ENCODE results near the gene TNS1. TPM values are rescaled to one million over a fixed set of nuclear protein-coding genes. Genes with fewer than 3 reads are reported as not detected.
"Not testable (repeated sequence)": the region's sequence is repeated elsewhere in the genome, so short reads cannot be mapped to it uniquely, and the experiment has no call there.

The TNS1 gene
- total and polyA plus RNA-seq, 9 of the 15 experiments (the other 6 are each of a cell fraction or from before 2014, with no cell fraction given) = 0.13 to 2.7 (median 0.77) TPM

DNA sequence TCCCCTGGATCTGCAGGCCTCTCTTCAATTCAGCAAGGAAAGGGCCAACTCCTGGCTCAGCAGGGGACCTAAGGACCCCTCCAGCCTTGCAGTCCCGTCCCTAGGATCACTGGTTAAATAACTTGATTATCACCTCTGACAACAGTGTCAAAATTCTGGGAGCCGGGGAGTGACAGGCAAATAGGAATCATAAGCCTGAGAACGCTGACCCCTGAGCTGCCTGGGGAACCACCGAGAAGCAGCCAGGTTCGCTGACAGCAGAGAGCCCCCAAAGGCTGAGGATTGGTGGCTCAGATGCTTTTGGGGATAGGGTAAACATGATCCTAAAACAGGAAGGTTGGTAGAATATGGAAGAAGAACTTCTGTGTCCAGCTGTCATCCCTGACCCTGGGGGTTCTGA lies 17.5 kb upstream of the TNS1 start:
- Histone ChIP-seq H3K4me2 (ENCODE audit: insufficient read depth, low read length) (no peak overlapping the region), H3K9me1 (ENCODE audit: control insufficient read depth, insufficient read depth, low read length) (no peaks in the 10 kb centered on the region), H3K79me2 (ENCODE audit: control insufficient read depth, insufficient read depth, low read length) (no peaks in the 10 kb centered on the region), H3K27me3 (ENCODE audit: control insufficient read depth in 2 of 2, insufficient read depth in 2 of 2, low read length in 2 of 2) (peaks cover 0 to 7% of the 10 kb centered on the region in 2 experiments; a peak in 1 of 5 replicates), H3K36me3 (ENCODE audit: control insufficient read depth, insufficient read depth, low read length) (no peaks in the 10 kb centered on the region), H4K20me1 (replicated peaks; ENCODE audit: control insufficient read depth, insufficient read depth, low read length) (no peaks in the 10 kb centered on the region), H3K27ac (ENCODE audit: extremely low read depth, low read depth, low read length) (no peak overlapping the region), H3K4me1 (replicated peaks in 1 of 2; ENCODE audit: control insufficient read depth in 2 of 2, insufficient read depth in 2 of 2, low read length in 2 of 2) (no peaks in the 10 kb centered on the region), H2AFZ (ENCODE audit: low read depth, low read length) (no peak overlapping the region), H3K4me3 (no peak overlapping the region), H3K9ac (ENCODE audit: insufficient read depth in 1 of 2, low read depth in 2 of 2, low read length in 2 of 2) (no peak overlapping the region), H3K9me3 (replicated peaks; ENCODE audit: control insufficient read depth, insufficient read depth, low read depth, low read length) (no peaks in the 10 kb centered on the region)
- POLR2A ChIA-PET = interaction anchor here (0.6 kb wide), 1 partner anchor 163 kb away, joined by 3 read pairs; no protein-coding TSS in a partner anchor
- no TSS peak for BruUV-seq (replicated peaks)
- in situ Hi-C loops (cut with MboI) (no loop called here), intact Hi-C loops (cut with micrococcal nuclease) (no loop called here)
- ATAC-seq (no peak), FAIRE-seq (no peak), DNase-seq (ENCODE audit: extremely low read depth in 1 of 4, low spot score in 3 of 4) (no peak)
- WGBS (ENCODE audit: insufficient coverage, low coverage, missing lambda C conversion rate) = 12% methylated on average over 5 of the region's 5 CpGs
- CTCF ChIA-PET (ENCODE audit: low intra/inter-chr PET ratio) = no interaction called here
- TF ChIP-seq ZNF79 (CRISPR knock-in tag; IDR thresholded peaks at IDR 0.05; ENCODE audit: low read depth) (no peak), MAFG (tag; conservative IDR thresholded peaks at IDR 0.05) (no peak), CBX1 (IDR thresholded peaks at IDR 0.05; ENCODE audit: low read depth) (no peak), MTA2 (IDR thresholded peaks at IDR 0.05; ENCODE audit: low read depth) (no peak), THRAP3 (IDR thresholded peaks at IDR 0.05; ENCODE audit: borderline replicate concordance) (no peak)

DNA sequence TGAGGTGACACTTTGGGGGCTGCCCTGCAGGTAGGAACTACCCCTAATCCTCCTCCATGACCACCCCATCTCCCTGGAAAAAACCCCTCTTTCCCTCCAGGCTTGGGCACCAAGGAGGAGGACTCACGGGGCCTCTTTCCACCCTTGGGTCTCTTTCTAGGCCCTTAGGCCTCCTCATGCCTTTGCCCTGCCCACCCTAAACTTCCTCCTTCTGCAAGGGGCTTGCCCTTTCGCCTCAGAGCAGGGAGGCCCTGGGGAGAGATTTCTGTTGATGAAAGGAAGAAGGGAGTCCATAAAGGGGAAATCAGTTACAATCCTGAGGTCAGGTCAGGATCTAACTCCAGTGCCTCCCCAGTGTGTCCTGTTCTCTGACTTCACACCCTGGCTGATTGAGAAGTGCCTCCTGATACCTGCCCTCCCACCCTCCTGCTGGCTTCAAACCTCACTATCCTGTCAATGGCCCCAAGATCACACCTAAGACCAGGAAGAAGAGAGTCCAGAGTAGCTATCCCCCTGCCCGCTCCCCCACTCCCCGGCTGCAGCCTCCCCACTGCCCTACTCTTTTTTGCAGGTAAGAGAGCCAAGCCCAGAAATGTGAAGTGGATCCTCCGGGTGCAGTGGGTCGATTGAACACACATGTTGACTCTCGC lies 16.7 kb upstream of the TNS1 start:
- intact Hi-C loops (cut with micrococcal nuclease) (no loop called here), in situ Hi-C loops (cut with MboI) (no loop called here)
- Histone ChIP-seq H3K9ac (ENCODE audit: insufficient read depth in 1 of 2, low read depth in 2 of 2, low read length in 2 of 2) (no peak overlapping the region; a peak in 1 of 4 replicates), H3K27me3 (ENCODE audit: control insufficient read depth in 2 of 2, insufficient read depth in 2 of 2, low read length in 2 of 2) (peaks cover 0 to 7% of the 10 kb centered on the region in 2 experiments; a peak in 1 of 5 replicates), H3K36me3 (ENCODE audit: control insufficient read depth, insufficient read depth, low read length) (no peaks in the 10 kb centered on the region), H4K20me1 (replicated peaks; ENCODE audit: control insufficient read depth, insufficient read depth, low read length) (no peaks in the 10 kb centered on the region), H2AFZ (ENCODE audit: low read depth, low read length) (no peak overlapping the region), H3K4me3 (no peak overlapping the region), H3K4me2 (ENCODE audit: insufficient read depth, low read length) (no peak overlapping the region), H3K27ac (ENCODE audit: extremely low read depth, low read depth, low read length) (no peak overlapping the region), H3K9me3 (replicated peaks; ENCODE audit: control insufficient read depth, insufficient read depth, low read depth, low read length) (no peaks in the 10 kb centered on the region), H3K79me2 (ENCODE audit: control insufficient read depth, insufficient read depth, low read length) (no peaks in the 10 kb centered on the region), H3K4me1 (replicated peaks in 1 of 2; ENCODE audit: control insufficient read depth in 2 of 2, insufficient read depth in 2 of 2, low read length in 2 of 2) (no peaks in the 10 kb centered on the region), H3K9me1 (ENCODE audit: control insufficient read depth, insufficient read depth, low read length) (no peaks in the 10 kb centered on the region)
- 13% methylated on average over 3 of the region's 7 CpGs for WGBS (ENCODE audit: insufficient coverage, low coverage, missing lambda C conversion rate)
- ATAC-seq (no peak), DNase-seq (ENCODE audit: extremely low read depth in 1 of 4, low spot score in 3 of 4) (no peak), FAIRE-seq (no peak)
- no TSS peak for BruUV-seq (replicated peaks)
- no peak for TF ChIP-seq NR4A1 (CRISPR knock-in tag; IDR thresholded peaks at IDR 0.05)
- no peak for TF ChIP-seq NR4A1 (tag; IDR thresholded peaks at IDR 0.05)
- TF ChIP-seq KLF6 (CRISPR knock-in tag; IDR thresholded peaks at IDR 0.05; ENCODE audit: borderline replicate concordance) = no peak
- TF ChIP-seq TCF3 (CRISPR knock-in tag; IDR thresholded peaks at IDR 0.05) = no peak
- TF ChIP-seq ARID2 (IDR thresholded peaks at IDR 0.05) = no peak
- CTCF ChIA-PET (ENCODE audit: low intra/inter-chr PET ratio) = no interaction called here
- POLR2A ChIA-PET = interaction anchor here (0.6 kb wide), 1 partner anchor 163 kb away, joined by 3 read pairs; no protein-coding TSS in a partner anchor

- BruUV-seq (replicated peaks); H3K4me1 ChIP-seq (replicated peaks in 1 of 2; ENCODE audit: control insufficient read depth in 2 of 2, insufficient read depth in 2 of 2, low read length in 2 of 2); in situ Hi-C loops (cut with MboI); H3K9me3 ChIP-seq (replicated peaks; ENCODE audit: control insufficient read depth, insufficient read depth, low read depth, low read length); H3K36me3 ChIP-seq (ENCODE audit: control insufficient read depth, insufficient read depth, low read length); H3K4me3 ChIP-seq; H3K4me2 ChIP-seq (ENCODE audit: insufficient read depth, low read length); H3K79me2 ChIP-seq (ENCODE audit: control insufficient read depth, insufficient read depth, low read length); FAIRE-seq; ATAC-seq; H3K27me3 ChIP-seq (ENCODE audit: control insufficient read depth in 2 of 2, insufficient read depth in 2 of 2, low read length in 2 of 2); H3K9ac ChIP-seq (ENCODE audit: insufficient read depth in 1 of 2, low read depth in 2 of 2, low read length in 2 of 2); H2AFZ ChIP-seq (ENCODE audit: low read depth, low read length); H4K20me1 ChIP-seq (replicated peaks; ENCODE audit: control insufficient read depth, insufficient read depth, low read length); intact Hi-C loops (cut with micrococcal nuclease); DNase-seq (ENCODE audit: extremely low read depth in 1 of 4, low spot score in 3 of 4); CTCF ChIA-PET (ENCODE audit: low intra/inter-chr PET ratio); H3K9me1 ChIP-seq (ENCODE audit: control insufficient read depth, insufficient read depth, low read length); H3K27ac ChIP-seq (ENCODE audit: extremely low read depth, low read depth, low read length); POLR2A ChIA-PET: not testable (repeated sequence)
- 7% methylated on average over 3 of the region's 4 CpGs for WGBS (ENCODE audit: insufficient coverage, low coverage, missing lambda C conversion rate)
These were observed 16.0 kb upstream of the TNS1 start for GRCh38 chr2:218018842-218019125.

Measured in K562 (cell line).